ENCODE data around the gene LYRM1.
"Not testable (repeated sequence)": the region's sequence is repeated elsewhere in the genome, so short reads cannot be mapped to it uniquely, and the experiment has no call there.

Gene LYRM1

DNA sequence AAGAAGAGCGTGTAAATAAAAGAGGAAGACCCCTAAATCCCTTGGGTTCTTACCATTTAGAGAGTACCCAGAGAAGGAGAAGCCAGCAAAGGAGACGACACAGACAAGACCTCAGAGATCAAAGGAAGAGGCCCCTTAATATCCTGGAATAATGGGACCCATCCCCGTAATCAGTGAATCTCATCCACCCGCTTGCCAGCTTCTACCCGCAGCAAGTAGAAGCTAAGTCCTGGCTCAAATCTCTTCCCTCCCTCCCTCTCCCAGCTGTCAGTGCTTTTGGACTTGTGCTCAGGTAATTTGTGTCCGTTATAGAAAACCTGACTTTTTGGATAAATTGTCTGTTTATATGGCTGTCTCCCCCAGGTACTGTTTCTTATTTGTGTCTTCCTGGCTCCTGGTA, 1.9 kb downstream of the LYRM1 start:
- DNase-seq (ENCODE audit: low read depth), result no peak

- no peak for DNase-seq (ENCODE audit: low read depth)
Observed at GRCh38 chr16:20903116-20903898, 2.7 kb downstream of the LYRM1 start.

DNA sequence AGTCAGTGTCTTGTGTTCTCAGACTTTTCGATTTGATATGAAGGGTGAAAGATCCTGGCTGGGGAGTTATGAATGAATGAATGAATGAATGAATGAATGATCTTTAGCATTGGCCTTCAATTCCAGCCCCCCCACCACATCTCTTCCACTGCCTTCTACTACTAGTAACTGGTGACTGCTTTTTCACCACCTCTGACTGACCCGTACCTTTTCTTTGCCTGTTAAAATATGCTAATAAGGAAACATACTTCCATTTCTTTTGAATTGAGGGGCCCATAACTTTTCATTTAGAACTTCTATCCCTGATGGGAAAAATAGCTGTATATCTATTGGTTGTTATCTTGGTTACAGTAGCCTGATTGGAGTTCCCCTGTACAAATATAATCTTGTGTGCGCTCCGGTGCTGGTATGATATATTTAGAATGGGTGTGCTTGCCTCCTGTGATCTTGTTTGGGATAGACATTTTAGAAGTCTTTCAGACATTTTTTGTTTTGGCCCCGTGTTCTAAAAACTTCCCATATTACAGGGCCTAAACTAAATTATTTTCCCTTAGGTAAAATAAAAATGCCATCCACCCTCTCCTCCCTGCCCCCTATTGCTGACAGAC, 3.4 kb downstream of the LYRM1 start:
- no peak for DNase-seq (ENCODE audit: low read depth)

DNA sequence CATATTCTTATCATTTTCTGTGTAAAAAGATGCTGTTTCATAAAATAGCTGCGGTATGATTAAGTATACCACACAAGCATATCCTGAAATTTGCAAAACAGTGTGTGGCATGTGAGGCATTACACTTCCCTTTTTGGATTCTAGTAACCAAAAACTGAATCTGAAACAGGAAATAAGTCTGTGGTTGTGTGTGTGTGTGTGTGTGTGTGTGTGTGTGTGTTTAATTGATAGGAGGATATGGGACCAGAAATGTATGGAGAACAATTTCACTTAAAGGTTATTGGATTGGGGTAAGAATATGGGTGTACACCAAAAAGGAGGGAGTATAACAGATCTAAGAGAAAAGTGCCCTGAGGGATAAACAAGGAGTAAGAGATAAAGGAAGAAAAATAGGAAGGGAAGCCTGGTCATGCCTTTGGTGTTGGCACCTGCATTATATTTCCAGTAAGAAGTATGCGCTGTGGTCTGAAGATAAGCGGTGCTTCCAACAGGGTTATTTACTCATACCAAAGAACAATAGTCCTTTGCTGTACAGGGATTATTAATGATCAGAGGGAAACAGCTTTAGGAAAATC, 4.0 kb downstream of the LYRM1 start:
- DNase-seq (ENCODE audit: low read depth), result no peak

DNA sequence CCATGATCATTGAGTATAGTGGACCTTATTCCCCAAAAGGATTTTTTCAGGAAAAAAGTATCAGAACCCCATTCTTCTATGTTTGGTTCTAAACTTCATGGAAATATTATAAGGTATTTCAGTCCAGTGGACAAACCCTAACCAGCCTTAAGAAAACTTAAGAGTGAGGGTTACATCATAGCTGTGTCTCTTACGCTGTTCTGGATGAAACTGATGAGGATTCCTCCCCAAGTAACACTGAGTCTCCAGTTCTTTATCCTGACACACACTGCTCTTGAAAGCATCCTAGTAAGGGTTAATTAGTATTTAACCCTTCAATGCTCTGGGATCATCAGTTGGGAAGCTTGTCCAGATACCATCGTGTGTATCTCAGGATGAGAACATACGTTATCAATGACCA, 5.0 kb downstream of the LYRM1 start:
- DNase-seq (ENCODE audit: low read depth), result no peak

GRCh38 chr16:20906341-20907255, 6.0 kb downstream of the LYRM1 start:
- no peak for DNase-seq (ENCODE audit: low read depth)

- DNase-seq (ENCODE audit: low read depth), result no peak
Observed at GRCh38 chr16:20910781-20911321, 10.3 kb downstream of the LYRM1 start.

GRCh38 chr16:20911361-20911760, 10.8 kb downstream of the LYRM1 start:
- DNase-seq (ENCODE audit: low read depth), result no peak

- DNase-seq (ENCODE audit: low read depth), result no peak
Observed at GRCh38 chr16:20916289-20916688, 15.7 kb downstream of the LYRM1 start.

DNA sequence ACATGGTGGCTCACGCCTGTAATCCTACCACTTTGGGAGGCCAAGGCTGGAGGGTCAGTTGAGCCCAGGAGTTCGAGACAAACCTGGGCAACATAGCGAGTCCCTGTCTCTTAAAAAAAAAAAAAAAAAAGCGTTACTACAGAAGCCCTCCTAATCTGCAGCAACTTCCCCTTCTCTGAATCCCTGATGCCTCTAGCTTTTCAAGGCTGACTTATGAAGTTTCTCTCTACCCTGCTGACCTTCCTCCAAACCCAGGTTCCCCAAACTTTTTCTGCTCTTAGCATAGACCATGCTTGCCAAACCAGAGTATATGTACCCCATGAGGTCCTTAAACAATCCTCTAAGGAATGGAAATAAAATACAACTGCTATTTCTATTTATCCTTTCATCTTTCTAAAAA, 16.4 kb downstream of the LYRM1 start:
- DNase-seq (ENCODE audit: low read depth), result no peak

DNA sequence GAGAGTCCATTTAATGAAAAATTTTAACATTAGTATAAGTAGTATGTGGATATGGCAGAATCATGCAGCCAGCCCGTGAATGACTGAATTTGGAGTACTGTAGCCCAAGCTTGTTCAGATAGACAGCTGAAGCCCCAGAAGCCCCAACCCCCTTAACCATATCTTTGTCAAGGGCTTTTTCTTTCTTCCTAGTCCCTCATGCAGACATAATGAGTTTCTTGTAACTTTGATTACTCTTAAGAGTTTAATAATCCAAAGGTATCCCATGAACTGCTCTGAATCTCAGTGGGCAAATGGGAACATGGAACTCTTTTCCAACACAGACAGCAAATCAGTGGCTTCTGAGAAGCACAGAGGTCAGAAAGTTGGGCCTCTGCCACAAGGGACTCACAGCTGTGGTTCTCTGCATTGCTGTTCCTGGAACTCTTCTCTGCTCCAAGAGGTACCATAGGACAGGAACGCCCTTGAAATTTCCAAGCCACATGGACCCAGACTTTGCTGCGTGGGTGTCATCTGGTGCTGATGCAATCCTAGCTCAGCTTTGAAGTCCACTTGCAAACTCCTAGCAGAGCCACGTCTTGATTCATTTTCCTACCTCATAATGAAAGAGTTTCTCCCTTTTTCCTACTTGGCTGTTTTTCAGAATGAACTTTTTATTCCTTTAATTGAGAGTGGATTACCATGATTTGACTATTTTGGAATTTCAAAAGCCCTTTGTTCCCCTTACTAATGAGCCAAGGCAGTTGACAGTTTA, 18.1 kb downstream of the LYRM1 start:
- DNase-seq (ENCODE audit: low read depth), result no peak

DNA sequence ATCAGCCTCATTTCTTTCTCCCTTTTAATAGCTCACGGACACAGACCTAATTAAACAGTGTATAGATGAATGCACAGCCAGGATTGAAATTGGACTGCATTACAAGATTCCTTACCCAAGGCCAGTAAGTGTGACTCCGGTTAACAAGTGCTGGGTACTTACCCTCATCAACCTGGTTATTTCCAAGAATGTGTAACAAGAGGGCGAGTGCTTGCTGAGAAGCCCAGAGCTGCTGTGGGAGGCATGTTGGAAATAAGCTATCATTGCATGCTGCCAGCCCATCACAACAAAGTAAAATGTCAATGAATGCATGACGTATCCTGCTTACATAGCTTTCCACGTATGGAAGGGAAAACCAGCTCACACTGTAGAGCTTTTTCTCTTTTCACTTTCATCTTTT, 19.5 kb downstream of the LYRM1 start:
- no peak for DNase-seq (ENCODE audit: low read depth)

- no peak for DNase-seq (ENCODE audit: low read depth)
Observed at GRCh38 chr16:20920799-20921198, 20.2 kb downstream of the LYRM1 start.

- no peak for DNase-seq (ENCODE audit: low read depth)
Observed at GRCh38 chr16:20923876-20924275, 23.3 kb downstream of the LYRM1 start.

DNA sequence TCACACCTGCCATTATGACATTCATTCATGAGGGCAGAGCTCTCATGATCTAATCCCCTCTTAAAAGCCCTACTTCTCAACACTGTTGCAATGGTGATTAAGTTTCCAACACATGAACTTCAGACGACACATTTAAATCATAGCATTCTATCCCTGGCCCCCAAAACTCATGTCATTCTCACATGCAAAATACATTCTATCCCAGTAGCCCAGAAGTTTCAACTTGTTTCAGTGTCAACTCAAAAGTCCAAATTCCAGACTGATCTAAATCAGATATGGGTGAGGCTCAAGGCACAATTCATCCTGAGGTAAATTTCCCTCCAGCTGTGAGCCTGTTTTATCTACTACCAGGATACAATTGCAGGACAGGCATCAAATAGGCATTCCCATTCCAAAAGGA, 25.2 kb downstream of the LYRM1 start:
- no peak for DNase-seq (ENCODE audit: low read depth)

DNA sequence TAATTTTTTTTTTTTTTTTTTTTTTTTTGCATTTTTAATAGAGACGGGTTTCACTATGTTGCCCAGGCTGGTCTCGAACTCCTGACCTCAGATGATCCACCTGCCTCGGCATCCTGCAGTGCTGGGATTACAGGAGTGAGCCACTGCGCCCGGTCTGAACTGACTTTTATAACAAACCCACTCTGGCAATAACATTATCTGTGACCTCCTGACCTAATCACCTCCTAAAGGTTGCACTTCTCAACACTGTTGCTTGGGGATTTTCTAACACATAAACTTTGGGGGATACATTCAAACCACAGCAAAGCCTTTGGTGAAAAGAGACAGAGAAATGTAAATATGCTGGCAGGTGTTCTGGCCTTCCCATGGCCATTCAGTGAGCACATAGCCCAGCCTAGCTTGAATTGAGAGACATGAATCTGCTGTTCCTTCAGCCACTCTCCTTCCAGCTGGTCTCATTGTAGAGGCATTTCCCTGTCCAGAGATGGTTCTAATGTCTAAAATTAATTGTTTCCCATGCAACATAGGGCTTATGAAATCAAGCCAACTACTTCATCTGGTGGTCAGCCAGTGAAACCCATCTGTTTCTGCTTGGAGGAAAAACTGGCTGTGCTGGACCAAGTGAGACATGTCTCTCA, 28.3 kb downstream of the LYRM1 start:
- no peak for DNase-seq (ENCODE audit: low read depth)

DNA sequence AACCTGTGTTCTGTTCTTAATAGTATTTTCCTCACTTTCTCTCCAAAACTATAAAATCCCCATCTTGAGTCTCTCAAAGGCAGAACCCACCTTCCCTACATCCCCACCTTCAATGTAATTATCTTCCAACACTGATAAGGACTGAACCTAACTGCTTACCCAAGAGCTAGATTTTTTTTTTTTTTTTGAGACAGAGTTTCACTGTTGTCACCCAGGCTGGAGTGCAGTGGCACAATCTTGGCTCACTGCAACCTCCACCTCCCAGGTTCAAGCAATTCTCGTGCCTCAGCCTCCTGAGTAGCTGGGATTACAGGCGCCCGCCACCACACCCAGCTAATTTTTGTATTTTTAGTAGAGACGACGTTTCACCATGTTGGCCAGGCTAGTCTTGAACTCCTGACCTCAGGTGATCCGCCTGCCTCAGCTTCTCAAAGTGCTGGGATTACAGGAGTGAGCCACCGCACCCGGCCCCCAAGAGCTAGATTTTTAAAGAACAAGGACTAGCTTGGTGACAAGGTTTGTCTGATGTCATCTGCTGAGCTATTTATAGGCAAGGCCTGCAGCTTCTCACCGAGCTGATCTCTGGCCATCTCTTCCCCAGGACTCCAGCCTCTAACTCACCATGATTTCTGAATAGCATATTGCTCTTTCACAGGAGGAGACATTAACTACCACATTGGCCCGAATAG, 29.2 kb downstream of the LYRM1 start:
- not testable (repeated sequence) for DNase-seq (ENCODE audit: low read depth)

DNA sequence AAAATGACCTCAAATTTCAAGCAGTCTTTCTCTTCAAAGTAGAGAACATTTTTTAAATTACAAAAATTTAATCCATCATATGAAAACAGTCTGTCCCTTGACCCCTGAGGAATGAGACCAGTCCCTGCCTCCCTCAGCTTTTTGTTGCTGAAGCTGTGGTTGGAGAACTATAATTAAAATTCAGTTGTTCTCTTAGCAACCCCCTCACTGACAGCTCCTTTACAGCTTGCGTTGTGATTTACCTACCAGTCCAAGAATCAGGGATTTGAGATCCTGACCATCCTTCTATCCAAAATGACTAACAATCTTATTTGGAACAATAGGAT, 29.8 kb downstream of the LYRM1 start:
- no peak for DNase-seq (ENCODE audit: low read depth)

GRCh38 chr16:20931066-20931600, 30.6 kb downstream of the LYRM1 start:
- DNase-seq (ENCODE audit: low read depth), result no peak

DNA sequence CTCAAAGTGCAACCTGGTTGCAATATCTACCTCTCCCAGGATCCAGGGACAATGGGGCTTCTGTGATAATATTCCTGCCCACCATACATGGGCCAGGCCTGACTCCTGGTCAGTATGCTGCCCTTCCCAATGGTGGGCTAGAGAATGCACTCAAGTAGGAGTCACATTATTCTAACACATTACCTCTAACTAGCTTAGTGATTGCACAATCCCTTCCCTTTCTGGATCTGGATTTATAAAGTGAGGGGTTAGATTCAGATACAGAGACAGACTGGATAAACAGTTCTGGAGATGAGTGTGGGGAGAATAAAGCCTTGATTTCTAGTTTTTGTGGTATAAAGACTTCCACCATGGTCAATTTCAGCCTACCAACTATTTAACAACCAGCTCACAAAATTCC, 33.0 kb downstream of the LYRM1 start:
- no peak for DNase-seq (ENCODE audit: low read depth)
